GM10248 (cell line): Measurements from ENCODE around the gene PDE6B.

Experiments used
- CTCF ChIA-PET: fragments of 300-600 bp; sonication (Branson Sonifier 250); formaldehyde crosslinking; extraction: SDS; loops from one replicate; lab custom pipeline; 2021; ENCODE audit warnings: antibody characterized with exemption; lab: Yijun Ruan, JAX
- POLR2A ChIA-PET: fragments of 350-650 bp; sonication (Branson Sonifier 250); formaldehyde crosslinking; extraction: SDS; loops from one replicate; lab custom pipeline; 2020; ENCODE audit warnings: antibody characterized with exemption; lab: Yijun Ruan, JAX
- DNase-seq: peaks from one replicate; pipeline ENCODE4 v3.0.0; 2012; ENCODE audit errors: extremely low spot score
- TF ChIP-seq, protein P1 (sequence below): IDR thresholded peaks from 2 replicates; pipeline ENCODE4 v1.5.1; 2012; ENCODE audit warnings: mild to moderate bottlenecking, low read depth; ENCODE audit errors: extremely low read depth, missing control alignments, control extremely low read depth

Gene PDE6B

DNA sequence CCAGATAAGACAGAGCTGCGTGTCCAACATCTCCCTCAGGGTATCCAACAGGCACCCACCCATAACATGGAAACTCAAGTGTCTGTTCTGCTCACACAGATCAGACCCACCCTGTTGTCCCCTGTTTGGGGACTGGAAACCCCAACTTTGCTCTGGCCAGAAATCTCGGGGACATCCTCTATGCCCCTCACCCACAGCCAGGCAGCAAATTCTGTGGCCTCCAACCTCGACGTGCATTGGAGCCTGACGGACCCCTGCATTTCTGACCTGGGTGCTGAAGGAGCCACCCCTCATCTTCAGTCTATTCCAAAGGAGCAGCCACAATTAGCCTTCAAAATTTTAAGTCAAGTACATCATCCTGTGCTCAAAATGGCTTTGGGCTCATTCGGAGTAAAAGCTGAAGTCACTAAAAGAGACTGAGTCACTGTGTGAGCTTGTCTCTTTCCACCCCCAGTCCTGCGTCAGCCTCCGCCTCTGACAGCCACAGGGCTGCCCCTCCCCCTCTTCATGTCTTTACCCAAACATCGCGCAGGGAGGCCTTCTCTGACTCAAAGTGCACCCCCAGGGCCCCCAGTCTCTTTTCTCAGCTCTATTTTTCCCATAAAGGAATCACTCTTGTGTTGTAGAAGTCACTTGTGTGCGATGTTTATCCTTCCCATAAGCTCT, 24.4 kb upstream of the PDE6B start:
- TF ChIP-seq, protein P1, sequence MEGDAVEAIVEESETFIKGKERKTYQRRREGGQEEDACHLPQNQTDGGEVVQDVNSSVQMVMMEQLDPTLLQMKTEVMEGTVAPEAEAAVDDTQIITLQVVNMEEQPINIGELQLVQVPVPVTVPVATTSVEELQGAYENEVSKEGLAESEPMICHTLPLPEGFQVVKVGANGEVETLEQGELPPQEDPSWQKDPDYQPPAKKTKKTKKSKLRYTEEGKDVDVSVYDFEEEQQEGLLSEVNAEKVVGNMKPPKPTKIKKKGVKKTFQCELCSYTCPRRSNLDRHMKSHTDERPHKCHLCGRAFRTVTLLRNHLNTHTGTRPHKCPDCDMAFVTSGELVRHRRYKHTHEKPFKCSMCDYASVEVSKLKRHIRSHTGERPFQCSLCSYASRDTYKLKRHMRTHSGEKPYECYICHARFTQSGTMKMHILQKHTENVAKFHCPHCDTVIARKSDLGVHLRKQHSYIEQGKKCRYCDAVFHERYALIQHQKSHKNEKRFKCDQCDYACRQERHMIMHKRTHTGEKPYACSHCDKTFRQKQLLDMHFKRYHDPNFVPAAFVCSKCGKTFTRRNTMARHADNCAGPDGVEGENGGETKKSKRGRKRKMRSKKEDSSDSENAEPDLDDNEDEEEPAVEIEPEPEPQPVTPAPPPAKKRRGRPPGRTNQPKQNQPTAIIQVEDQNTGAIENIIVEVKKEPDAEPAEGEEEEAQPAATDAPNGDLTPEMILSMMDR, result no peak
- ChIA-PET CTCF (interaction anchor here (1.2 kb wide), 1 partner anchor 10 kb away, joined by 3 read pairs; no protein-coding TSS in a partner anchor), POLR2A (interaction anchor here (0.5 kb wide), 1 partner anchor 376 kb away, joined by 3 read pairs; no protein-coding TSS in a partner anchor)
- DNase-seq, result no peak

DNA sequence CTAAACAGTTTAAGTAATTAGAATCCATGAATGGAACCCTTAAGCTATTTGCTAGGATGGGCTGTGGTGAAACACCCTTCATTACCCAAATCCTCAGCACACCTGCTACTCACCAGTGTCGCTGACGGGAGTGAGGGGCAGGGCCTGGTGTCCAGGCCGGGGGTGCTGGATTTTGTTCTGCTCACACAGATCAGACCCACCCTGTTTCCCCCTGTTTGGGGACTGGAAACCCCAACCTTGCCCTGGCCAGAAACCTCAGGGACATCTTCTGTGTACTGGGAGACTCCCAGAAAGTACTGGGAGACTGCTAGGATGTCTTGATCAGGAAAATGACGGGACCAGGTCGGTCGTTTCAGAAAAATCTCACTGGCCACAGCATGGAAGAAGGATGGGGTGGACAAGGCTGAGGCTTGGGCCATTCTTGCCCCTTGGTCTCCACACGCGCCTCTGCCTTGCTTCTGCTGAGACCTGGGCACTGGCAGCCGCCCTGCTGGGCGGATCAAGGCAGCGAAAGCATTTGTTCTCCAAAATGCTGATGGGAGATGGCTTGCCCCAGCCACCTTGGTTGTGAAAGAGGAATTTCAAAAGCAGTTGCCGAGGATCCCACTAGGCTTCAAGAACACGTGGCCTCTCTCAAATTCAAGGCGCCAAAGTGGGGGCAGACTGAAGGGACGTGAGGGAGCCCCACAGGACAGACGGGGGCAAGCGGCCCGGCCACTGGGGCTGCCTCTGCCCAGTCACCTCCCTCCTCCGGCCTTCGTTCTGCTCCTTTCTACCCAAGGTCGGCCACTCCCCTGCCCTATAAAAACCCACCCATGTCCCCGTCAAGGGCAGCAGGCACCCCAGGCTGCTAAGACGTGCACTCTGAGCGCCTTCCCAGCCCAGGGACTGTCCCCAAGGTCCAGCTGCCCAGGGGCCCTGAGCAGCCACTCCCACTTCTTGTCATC, 23.5 kb upstream of the PDE6B start:
- ChIA-PET CTCF (no interaction called here), POLR2A (interaction anchor here (0.5 kb wide), 1 partner anchor 377 kb away, joined by 3 read pairs; no protein-coding TSS in a partner anchor)
- TF ChIP-seq, protein P1, result no peak
- DNase-seq, result no peak

DNA sequence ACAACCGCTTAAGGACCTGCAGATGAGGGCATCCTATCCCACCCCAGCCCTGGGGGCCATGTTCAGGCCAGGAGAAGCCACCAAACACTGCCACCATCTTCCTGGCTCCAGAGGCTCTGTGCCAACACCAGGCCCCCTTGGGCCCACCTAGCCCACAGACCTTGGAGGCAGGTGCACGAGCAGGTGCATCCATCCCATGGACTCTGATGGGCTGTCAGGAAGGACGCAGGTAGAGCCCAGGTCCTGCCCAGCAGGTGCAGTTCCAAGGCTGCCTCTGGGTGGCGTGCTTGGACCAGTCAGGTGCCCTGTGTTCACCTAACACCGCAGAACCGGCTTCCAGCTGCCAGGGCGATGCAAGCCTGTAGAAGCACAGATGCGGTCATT, 22.8 kb upstream of the PDE6B start:
- POLR2A ChIA-PET, result no interaction called here
- CTCF ChIA-PET, result interaction anchor here (0.8 to 1.2 kb wide), 5 partner anchors 13 to 122 kb away, joined by 3 to 6 read pairs (median 3); partner anchors contain the start of gene ATP5ME
- TF ChIP-seq, protein P1, result peak; percentile 75
- peak; percentile 56 for DNase-seq

DNA sequence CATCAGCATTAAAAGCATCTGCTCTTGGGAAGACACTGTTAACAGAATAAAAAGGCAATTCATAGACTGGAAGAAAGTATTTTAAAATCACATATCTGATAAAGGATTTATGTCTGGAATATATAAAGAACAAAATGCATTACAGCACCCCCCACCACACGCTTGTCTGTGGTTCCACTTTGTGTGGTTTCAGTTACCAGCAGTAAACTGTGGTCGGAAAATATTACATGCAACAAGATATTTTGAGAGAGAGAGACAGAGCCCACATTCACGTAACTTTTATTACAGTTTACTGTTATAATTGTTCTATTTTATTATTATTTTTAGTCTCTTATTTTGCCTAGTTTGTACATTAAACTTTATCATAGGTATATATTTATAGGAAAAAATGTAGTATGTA, 21.2 kb upstream of the PDE6B start:
- TF ChIP-seq, protein P1, result no peak
- no peak for DNase-seq
- CTCF ChIA-PET, result no interaction called here
- POLR2A ChIA-PET, result no interaction called here

DNA sequence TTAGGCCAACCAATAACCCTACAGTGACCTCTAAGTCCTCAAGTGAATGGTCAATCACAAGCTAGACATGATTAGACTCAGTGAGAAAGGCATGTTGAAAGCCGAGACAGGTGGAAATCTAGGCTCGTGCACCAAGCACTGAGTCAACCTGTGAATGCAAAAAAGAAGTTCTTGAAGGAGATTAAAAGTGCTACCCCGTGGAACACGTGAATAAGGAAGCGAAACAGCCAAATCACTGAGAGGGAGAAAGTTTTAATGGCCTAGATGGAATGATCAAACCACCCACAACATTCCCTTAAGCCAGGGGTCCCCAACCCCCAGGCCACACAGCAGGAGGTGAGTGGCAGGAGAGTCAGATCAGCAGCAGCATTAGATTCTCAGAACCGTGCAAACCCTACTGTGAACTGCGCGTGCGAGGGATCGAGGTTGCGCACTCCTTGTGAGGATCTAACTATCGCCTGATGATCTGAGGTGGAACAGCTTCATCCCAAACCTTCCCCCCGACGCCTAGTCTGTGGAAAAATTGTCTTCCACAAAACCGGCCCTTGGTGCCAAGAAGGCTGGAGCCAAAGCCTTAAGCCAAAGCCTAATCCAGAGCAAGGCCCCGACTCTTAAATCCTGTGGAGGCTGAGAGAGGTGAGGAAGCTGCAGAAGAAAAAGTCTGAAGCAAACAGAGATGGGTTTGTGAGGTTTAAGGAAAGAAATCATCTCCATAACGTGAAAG, 19.5 kb upstream of the PDE6B start:
- ChIA-PET POLR2A (no interaction called here), CTCF (no interaction called here)
- no peak for DNase-seq
- TF ChIP-seq, protein P1, result no peak

DNA sequence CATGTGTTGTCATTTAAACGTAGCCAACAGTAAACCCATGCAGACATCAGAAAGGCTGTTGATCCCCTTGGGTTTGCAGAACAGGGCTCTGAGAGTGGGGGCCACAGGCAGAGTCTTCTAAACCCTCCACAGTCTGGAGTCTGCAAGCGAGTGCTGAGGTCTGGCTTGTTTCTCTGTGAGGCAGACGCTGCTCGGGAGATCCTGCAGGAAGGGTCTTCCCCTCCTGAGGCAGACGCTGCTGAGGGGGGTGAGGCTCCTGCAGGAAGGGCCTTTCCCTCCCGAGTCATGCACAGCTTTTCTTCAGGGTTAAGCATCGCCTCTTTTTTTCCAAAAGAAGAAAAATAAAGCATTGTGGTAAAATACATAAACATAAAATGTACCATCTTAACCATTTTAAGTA, 17.1 kb upstream of the PDE6B start:
- POLR2A ChIA-PET, result no interaction called here
- DNase-seq, result no peak
- CTCF ChIA-PET, result no interaction called here
- TF ChIP-seq, protein P1, result no peak
